WERI-Rb-1 (cell line): ENCODE measurements around the gene AK4.

Experiments
- DNase-seq: peaks from one replicate; pipeline ENCODE4 v3.0.0-alpha.2; 2020
- H3K27ac ChIP-seq: fragments of 250-450 bp; sonication (Bioruptor Pico); 2 replicates; pipeline ENCODE4 v1.5.1; 2020; ENCODE audit warnings: mild to moderate bottlenecking, moderate library complexity
- H3K27me3 ChIP-seq: fragments of 250-450 bp; sonication (Bioruptor Pico); 2 replicates; pipeline ENCODE4 v1.5.1; 2021; ENCODE audit warnings: mild to moderate bottlenecking, low read depth, moderate library complexity; ENCODE audit not compliant: insufficient read depth, severe bottlenecking
- H3K36me3 ChIP-seq: fragments of 250-450 bp; sonication (Bioruptor Pico); 2 replicates; pipeline ENCODE4 v1.5.1; 2020; ENCODE audit warnings: mild to moderate bottlenecking, moderate library complexity
- H3K4me3 ChIP-seq: 2 replicates; pipeline ENCODE4 v1.5.1; 2011; ENCODE audit warnings: low read depth, mild to moderate bottlenecking, control low read depth, low read length
- H3K9me3 ChIP-seq: fragments of 250-450 bp; sonication (Bioruptor Pico); 2 replicates; pipeline ENCODE4 v1.5.1; 2021; ENCODE audit warnings: mild to moderate bottlenecking, moderate library complexity; ENCODE audit not compliant: severe bottlenecking
- TF ChIP-seq, protein P1 (sequence below): IDR thresholded peaks from 2 replicates; pipeline ENCODE4 v1.5.1; 2011; ENCODE audit warnings: low read depth, mild to moderate bottlenecking, control low read depth, inconsistent platforms, low read length

Gene AK4

DNA sequence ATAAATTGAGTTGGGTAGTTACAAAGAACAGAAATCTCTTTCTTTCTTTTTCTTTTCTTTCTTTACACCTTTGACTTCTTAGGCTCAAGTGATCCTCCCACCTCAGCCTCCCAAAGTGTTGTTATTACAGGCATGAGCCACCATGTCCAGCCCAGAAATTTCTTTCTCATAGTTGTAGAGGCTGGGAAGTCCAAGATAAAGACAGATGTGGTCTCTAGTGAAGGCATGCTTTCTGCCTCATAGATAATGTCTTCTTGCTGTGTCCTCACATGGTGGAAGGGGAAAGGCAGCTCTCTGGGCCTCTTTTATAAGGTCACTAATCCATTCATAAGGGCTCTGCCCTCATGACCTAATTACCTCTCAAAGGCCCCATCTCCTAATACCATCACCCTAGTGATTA is 97.3 kb downstream of the AK4 start:
- Histone ChIP-seq H3K36me3 (no peaks in the 10 kb centered on the region), H3K27me3 (no peaks in the 10 kb centered on the region), H3K4me3 (no peak overlapping the region), H3K9me3 (no peaks in the 10 kb centered on the region), H3K27ac (no peak overlapping the region)
- TF ChIP-seq, protein P1, sequence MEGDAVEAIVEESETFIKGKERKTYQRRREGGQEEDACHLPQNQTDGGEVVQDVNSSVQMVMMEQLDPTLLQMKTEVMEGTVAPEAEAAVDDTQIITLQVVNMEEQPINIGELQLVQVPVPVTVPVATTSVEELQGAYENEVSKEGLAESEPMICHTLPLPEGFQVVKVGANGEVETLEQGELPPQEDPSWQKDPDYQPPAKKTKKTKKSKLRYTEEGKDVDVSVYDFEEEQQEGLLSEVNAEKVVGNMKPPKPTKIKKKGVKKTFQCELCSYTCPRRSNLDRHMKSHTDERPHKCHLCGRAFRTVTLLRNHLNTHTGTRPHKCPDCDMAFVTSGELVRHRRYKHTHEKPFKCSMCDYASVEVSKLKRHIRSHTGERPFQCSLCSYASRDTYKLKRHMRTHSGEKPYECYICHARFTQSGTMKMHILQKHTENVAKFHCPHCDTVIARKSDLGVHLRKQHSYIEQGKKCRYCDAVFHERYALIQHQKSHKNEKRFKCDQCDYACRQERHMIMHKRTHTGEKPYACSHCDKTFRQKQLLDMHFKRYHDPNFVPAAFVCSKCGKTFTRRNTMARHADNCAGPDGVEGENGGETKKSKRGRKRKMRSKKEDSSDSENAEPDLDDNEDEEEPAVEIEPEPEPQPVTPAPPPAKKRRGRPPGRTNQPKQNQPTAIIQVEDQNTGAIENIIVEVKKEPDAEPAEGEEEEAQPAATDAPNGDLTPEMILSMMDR, result no peak
- no peak for DNase-seq

DNA sequence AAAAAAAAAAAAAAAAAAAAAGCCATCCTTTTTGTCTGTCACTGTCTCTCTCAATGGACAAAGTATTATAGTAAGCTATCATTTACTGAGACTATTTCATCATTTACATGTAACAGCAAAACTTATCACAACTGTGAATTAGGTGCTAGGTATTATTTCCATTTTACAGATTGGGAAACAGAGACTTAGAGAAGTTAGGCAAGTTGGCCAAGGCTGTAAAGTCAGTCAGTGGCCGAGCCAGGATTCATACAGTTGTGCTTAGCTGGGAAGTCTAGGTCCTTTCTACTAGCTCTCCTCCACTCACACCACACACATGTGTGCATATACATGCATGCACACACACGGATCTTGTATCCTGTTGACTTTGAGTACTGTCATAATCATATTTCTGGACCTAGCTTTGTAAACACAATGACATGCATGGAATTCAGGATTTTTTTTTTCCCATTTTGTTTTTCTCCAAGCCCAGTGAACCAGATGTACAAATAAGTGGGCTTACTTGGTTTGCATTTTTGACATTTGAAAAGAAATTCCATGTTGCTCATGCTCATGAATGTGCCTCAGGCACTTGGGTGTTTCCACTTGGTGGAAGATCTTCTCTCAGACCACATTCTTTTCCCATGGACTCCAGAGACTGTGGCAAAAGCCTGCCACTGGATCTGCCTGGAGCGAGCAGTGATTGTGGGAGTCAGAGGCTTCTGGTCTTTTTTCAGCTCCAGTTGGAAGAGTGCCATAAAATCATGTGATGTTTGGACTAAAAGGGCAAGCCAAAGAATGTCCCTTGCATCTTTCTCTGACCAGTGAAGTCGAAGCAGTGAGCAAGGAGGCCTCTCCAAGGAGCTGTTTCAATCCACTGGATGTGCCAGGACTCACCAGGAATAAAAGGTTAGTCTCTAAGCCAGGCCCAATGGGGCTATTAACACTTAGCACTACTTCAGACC is 99.7 kb downstream of the AK4 start:
- Histone ChIP-seq H3K4me3 (no peak overlapping the region), H3K9me3 (no peaks in the 10 kb centered on the region), H3K36me3 (no peaks in the 10 kb centered on the region), H3K27ac (no peak overlapping the region), H3K27me3 (no peaks in the 10 kb centered on the region)
- DNase-seq, result no peak
- TF ChIP-seq, protein P1, result no peak

DNA sequence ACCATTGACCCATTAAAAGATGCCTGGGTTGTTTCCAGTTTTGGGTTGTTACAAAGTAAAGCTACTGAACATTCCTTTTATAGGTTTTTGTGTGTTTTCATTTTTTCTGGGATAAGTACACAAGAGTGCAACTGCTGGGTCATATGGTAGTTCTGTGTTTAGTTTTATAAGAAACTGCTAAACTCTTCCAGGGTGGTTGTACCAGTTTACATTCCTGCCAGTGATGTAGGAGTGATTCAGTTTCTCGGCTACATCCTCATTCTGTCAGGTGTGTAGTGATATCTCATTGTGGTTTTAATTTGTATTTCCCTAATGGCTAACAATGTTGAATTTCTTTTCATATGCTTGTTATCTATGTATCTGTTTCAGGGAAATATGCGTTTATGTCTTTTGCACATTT is 102.8 kb downstream of the AK4 start:
- DNase-seq, result no peak
- Histone ChIP-seq H3K27ac (no peak overlapping the region), H3K36me3 (no peaks in the 10 kb centered on the region), H3K27me3 (no peaks in the 10 kb centered on the region), H3K4me3 (no peak overlapping the region), H3K9me3 (no peaks in the 10 kb centered on the region)
- TF ChIP-seq, protein P1, result no peak

DNA sequence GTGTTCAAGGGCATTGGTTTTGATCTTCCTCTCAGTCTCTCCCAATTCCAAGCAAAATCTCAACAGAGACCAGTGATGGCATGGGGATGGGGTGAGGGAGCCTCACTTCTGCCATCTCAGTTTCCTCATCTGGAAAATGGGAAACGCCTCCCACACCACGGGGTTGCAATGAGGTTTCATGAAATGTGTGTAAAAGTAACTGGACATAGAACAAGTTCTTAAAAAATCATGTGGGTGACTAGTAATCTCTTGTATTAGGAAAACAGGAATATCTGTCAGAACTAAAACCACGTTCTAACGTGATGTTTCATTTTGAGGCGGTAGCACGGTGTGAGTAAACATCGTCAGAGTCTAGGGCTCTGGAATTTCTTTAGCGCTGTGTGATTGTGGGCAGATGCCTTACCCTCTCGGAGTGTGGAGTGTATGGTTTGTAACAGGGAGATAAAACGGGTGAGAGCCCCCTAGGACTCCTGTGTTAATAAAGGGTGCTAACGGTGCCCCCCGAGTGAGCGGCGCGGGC is 105.9 kb downstream of the AK4 start:
- DNase-seq, result no peak
- Histone ChIP-seq H3K27me3 (no peaks in the 10 kb centered on the region), H3K9me3 (no peaks in the 10 kb centered on the region), H3K4me3 (peak overlapping the region; percentile 79), H3K36me3 (no peaks in the 10 kb centered on the region), H3K27ac (peak overlapping the region; percentile 64)
- TF ChIP-seq, protein P1, result no peak

DNA sequence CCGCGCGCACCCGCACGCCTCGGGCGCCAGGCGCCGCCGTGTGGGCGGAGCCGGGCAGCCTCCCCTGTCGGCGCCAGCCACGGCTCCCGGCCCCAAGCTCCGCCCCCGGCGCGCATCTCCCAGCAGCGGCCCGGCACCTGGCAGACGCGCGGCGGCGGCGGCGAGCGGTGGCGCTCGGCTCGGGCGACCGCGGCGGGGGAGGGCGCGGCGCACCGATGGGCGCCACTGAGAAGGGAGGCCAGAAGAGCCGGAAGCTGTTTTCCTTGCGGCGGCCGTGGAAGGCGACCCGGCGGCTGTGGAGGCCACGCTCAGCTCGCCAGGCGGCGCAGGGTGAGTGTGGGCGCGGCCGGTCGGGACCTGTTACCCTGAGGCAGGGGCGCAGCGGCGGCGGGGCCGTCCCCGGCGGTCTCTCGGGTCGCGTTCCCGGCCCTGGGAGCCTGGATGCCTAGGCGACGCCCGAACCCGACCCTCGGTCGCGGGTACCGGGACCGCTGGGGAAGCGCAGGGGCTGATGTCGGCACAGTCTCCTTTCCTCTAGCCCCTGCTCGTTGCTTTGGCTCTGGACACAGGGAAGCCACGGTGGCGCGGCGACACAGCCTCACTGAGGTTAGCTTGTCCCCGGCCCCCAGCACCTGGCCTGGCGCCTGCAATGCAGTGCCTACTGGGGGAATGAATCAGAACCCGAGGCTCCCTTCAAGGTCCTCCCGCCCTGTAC is 106.5 kb downstream of the AK4 start:
- Histone ChIP-seq H3K27me3 (no peaks in the 10 kb centered on the region), H3K9me3 (no peaks in the 10 kb centered on the region), H3K36me3 (no peaks in the 10 kb centered on the region), H3K27ac (peak overlapping the region; percentile 74), H3K4me3 (peak overlapping the region; percentile 92)
- TF ChIP-seq, protein P1, result peak; percentile 17; the same call in 1 of the 2 replicates
- peak; percentile 88 for DNase-seq
